Tibial nerve (tissue), 3 donors: Measurements from ENCODE around the gene SLC34A1.

Experiments used
- POLR2A ChIP-seq, 2 donors: fragments of 450-650 bp; IDR thresholded peaks; one replicate each; pipeline ENCODE4 v1.6.1; 2017; ENCODE audit warnings: antibody characterized with exemption in 2 of 2, mild to moderate bottlenecking in 2 of 2, moderate library complexity in 2 of 2
- TF ChIP-seq, protein P1 (sequence below), 5 experiments: fragments of 200-600 bp in 3 of 5; fragments of 450-650 bp in 2 of 5; sonication (generic) in 3 of 5; IDR thresholded peaks; one replicate each; pipeline ENCODE4 v1.5.1; 2016 to 2019; ENCODE audit warnings: antibody characterized with exemption in 5 of 5, mild to moderate bottlenecking in 3 of 5, moderate library complexity in 2 of 5

DNA sequence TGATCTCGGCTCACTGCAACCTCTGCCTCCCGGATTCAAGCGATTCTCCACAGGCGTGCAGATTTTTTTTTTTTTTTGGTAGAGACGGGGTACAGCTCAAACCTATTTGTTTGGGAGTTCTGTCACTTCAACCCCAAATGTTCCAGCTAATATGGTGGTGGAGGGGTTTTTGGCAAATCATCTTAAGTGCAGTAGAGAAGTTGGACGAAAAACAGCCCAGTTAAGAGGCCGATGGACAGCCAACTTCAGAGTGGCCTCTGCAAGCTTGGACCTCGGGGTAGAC, 61.6 kb downstream of the SLC34A1 start:
- no peak for TF ChIP-seq POLR2A (IDR thresholded peaks at IDR 0.05)
- TF ChIP-seq, protein P1, sequence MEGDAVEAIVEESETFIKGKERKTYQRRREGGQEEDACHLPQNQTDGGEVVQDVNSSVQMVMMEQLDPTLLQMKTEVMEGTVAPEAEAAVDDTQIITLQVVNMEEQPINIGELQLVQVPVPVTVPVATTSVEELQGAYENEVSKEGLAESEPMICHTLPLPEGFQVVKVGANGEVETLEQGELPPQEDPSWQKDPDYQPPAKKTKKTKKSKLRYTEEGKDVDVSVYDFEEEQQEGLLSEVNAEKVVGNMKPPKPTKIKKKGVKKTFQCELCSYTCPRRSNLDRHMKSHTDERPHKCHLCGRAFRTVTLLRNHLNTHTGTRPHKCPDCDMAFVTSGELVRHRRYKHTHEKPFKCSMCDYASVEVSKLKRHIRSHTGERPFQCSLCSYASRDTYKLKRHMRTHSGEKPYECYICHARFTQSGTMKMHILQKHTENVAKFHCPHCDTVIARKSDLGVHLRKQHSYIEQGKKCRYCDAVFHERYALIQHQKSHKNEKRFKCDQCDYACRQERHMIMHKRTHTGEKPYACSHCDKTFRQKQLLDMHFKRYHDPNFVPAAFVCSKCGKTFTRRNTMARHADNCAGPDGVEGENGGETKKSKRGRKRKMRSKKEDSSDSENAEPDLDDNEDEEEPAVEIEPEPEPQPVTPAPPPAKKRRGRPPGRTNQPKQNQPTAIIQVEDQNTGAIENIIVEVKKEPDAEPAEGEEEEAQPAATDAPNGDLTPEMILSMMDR (IDR thresholded peaks at IDR 0.05): no peak
